Smooth muscle cell of the umbilical artery (primary cell): Measurements from ENCODE around the gene RILP. TPM values are rescaled to one million over a fixed set of nuclear protein-coding genes. Genes with fewer than 3 reads are reported as not detected.

Experiments used
- total RNA-seq: library from RNA; depleted of rRNA; stranded (reverse); fragments of >200 nt; gene quantifications from 2 replicates; pipeline ENCODE4 v1.2.3, GENCODE V29; 2014

The RILP gene
- 3.5 and 3.9 TPM in 2 replicates for total RNA-seq

GRCh38 chr17:1649844-1650501 lies at the start of gene RILP:
TSS of gene RILP (minus strand) at chr17:1649866. CDS start at chr17:1649804, 62 bp downstream.

GRCh38 chr17:1684378-1685189 lies 34.9 kb upstream of the RILP start, which contains the start of gene PRPF8:
TSS of gene PRPF8 (minus strand) at chr17:1684867. CDS start at chr17:1684571, 296 bp downstream.

GRCh38 chr17:1645207-1646171 lies 4.2 kb downstream of the RILP start, which contains the start of gene SCARF1:
TSS of gene SCARF1 (minus strand) at chr17:1645732. CDS start at chr17:1645697, 35 bp downstream.

GRCh38 chr17:1627982-1628855 lies 21.4 kb downstream of the RILP start, which contains the start of gene SLC43A2:
TSS of gene SLC43A2 (minus strand) at chr17:1628834. CDS start at chr17:1627874, 960 bp downstream.

Other genes with a start within 250 kb of the RILP start
- 414 and 803 TPM in 2 replicates for gene YWHAE, start 249.6 kb downstream of the RILP start, total RNA-seq
- 90.6 and 112 TPM in 2 replicates for gene CRK, start 193.6 kb downstream of the RILP start, total RNA-seq
- 130 and 324 TPM in 2 replicates for gene MYO1C, start 157.2 kb downstream of the RILP start, total RNA-seq
- gene INPP5K, start 133.3 kb downstream of the RILP start, total RNA-seq: 17.2 and 24.3 TPM in 2 replicates
- 12.5 and 20.7 TPM in 2 replicates for gene PITPNA, start 87.1 kb downstream of the RILP start, total RNA-seq
- 5.0 and 6.2 TPM in 2 replicates for gene SLC43A2, start 21.0 kb downstream of the RILP start, total RNA-seq
- gene SCARF1, start 4.1 kb downstream of the RILP start, total RNA-seq: 0.32 and 0.59 TPM in 2 replicates
- gene PRPF8, start 35.0 kb upstream of the RILP start, total RNA-seq: 93.8 and 171 TPM in 2 replicates
- 2.8 and 3.6 TPM in 2 replicates for gene TLCD2, start 60.5 kb upstream of the RILP start, total RNA-seq
- gene WDR81, start 74.8 kb upstream of the RILP start, total RNA-seq: 22.0 and 29.1 TPM in 2 replicates
- gene SERPINF2, start 93.0 kb upstream of the RILP start, total RNA-seq: not detected in 2 replicates
- gene SERPINF1, start 112.2 kb upstream of the RILP start, total RNA-seq: 92.7 and 150 TPM in 2 replicates
- gene SMYD4, start 180.0 kb upstream of the RILP start, total RNA-seq: 10.1 and 10.4 TPM in 2 replicates
- gene RPA1, start 180.1 kb upstream of the RILP start, total RNA-seq: 19.6 and 33.5 TPM in 2 replicates